Lung (tissue), 12 donors: Measurements from ENCODE around the gene KDM4C. TPM values are rescaled to one million over a fixed set of nuclear protein-coding genes. Genes with fewer than 3 reads are reported as not detected.
A peak's percentile ranks its signal among the peaks of the same experiment; 100 is the strongest.

ENCODE experiments used
- ATAC-seq: fragments of 200-7000 bp; cut with Tn5 transposase; one replicate; pipeline ENCODE4 v1.9.1; 2020; ENCODE audit warnings: moderate number of reproducible peaks; ENCODE audit not compliant: insufficient read depth, low FRiP score
- DNase-seq, 3 donors: peaks; one replicate each; pipeline ENCODE4 v3.0.0-alpha.2; 2013 to 2017
- H3K27ac ChIP-seq, 2 donors: one replicate each; pipeline ENCODE4 v1.5.1; 2013; ENCODE audit warnings: mild to moderate bottlenecking in 2 of 2, moderate library complexity in 2 of 2, control low read depth in 1 of 2, inconsistent platforms in 1 of 2, low read depth in 1 of 2, low read length in 1 of 2
- H3K27me3 ChIP-seq, 3 donors: one replicate each; pipeline ENCODE4 v1.5.1; 2013; ENCODE audit warnings: low read length in 2 of 3; ENCODE audit not compliant: control insufficient read depth in 3 of 3, insufficient read depth in 3 of 3
- H3K36me3 ChIP-seq, 4 donors: one replicate each; pipeline ENCODE4 v1.5.1; 2013; ENCODE audit warnings: low read length in 4 of 4, mild to moderate bottlenecking in 1 of 4, moderate library complexity in 1 of 4; ENCODE audit not compliant: control insufficient read depth in 4 of 4, insufficient read depth in 4 of 4
- H3K4me1 ChIP-seq, 5 donors: one replicate each; pipeline ENCODE4 v1.5.1; 2013; ENCODE audit warnings: low read length in 5 of 5, mild to moderate bottlenecking in 2 of 5, moderate library complexity in 1 of 5; ENCODE audit not compliant: control insufficient read depth in 5 of 5, insufficient read depth in 5 of 5
- H3K4me3 ChIP-seq: one replicate; pipeline ENCODE4 v1.5.1; 2013; ENCODE audit warnings: mild to moderate bottlenecking, control low read depth, moderate library complexity
- H3K9ac ChIP-seq, 2 donors: one replicate each; pipeline ENCODE4 v1.5.1; 2013; ENCODE audit warnings: low read length in 2 of 2, control low read depth in 1 of 2; ENCODE audit not compliant: insufficient read depth in 1 of 2
- H3K9me3 ChIP-seq, 4 donors: one replicate each; pipeline ENCODE4 v1.5.1; 2013; ENCODE audit warnings: low read length in 3 of 4, mild to moderate bottlenecking in 1 of 4, moderate library complexity in 1 of 4; ENCODE audit not compliant: control insufficient read depth in 4 of 4, insufficient read depth in 3 of 4
- WGBS, 2 donors: extraction: QIAGEN DNeasy Blood & Tissue Kit; methylation state at CpG; one replicate each; pipeline ENCODE4 v1.1.7; 2013; 5-methylcytosine and 5-hydroxymethylcytosine counted together
- polyA plus RNA-seq, 2 donors: library from polyadenylated mRNA; stranded (reverse); fragments of 200-250 nt; gene quantifications; one replicate each; pipeline ENCODE4 v1.2.1, GENCODE V29; 2013
- total RNA-seq, 2 donors: library from RNA; depleted of rRNA in 1 of 2; stranded (reverse); fragments of >200 nt in 1 of 2; gene quantifications; one replicate each; pipeline ENCODE4 v1.2.1, GENCODE V29; 2014 to 2021
- TF ChIP-seq, protein P1 (sequence below): IDR thresholded peaks from 2 replicates; pipeline ENCODE4 v1.5.1; 2012; ENCODE audit warnings: mild to moderate bottlenecking; ENCODE audit errors: control extremely low read depth, extremely low read depth
- donor health status: control.
- donor health status: control.
- donor health status: Bipolar disorder and iron deficiency.
- donor health status: healthy.
- donor health status: DM: yes; HTN: yes; CAD: no.

KDM4C gene
- total and polyA plus RNA-seq, 4 donors, result 7.1 to 78.5 (median 25.0) TPM

DNA sequence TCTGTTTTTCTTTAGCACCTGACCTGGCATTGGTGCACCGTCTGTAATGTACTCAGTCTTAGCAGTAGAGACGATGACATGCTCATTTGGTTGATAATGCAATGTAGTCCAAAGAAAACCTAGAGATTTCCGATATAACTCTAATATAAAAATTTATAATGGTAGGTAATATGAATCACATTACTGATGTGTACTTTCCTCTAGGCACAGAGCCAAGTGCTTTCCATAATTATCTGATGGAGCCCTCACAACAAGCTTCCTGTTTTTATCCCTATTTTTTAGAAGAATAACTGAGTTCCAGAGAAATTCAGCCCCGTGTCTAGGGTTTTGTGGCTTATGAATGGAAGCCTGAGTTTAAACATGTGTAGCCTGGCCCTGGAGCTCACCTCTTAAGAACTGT, 53.7 kb downstream of the KDM4C start:
- no peaks in the 10 kb centered on the region for H3K27me3 ChIP-seq
- DNase-seq (peak in 1 of 3 donors; percentile 15), ATAC-seq (no peak)
- H3K9ac ChIP-seq, result no peak overlapping the region
- H3K9me3 ChIP-seq, result no peaks in the 10 kb centered on the region
- TF ChIP-seq, protein P1, sequence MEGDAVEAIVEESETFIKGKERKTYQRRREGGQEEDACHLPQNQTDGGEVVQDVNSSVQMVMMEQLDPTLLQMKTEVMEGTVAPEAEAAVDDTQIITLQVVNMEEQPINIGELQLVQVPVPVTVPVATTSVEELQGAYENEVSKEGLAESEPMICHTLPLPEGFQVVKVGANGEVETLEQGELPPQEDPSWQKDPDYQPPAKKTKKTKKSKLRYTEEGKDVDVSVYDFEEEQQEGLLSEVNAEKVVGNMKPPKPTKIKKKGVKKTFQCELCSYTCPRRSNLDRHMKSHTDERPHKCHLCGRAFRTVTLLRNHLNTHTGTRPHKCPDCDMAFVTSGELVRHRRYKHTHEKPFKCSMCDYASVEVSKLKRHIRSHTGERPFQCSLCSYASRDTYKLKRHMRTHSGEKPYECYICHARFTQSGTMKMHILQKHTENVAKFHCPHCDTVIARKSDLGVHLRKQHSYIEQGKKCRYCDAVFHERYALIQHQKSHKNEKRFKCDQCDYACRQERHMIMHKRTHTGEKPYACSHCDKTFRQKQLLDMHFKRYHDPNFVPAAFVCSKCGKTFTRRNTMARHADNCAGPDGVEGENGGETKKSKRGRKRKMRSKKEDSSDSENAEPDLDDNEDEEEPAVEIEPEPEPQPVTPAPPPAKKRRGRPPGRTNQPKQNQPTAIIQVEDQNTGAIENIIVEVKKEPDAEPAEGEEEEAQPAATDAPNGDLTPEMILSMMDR, result no peak
- peaks cover 0 to 3% (median 0%) of the 10 kb centered on the region in 4 donors for H3K36me3 ChIP-seq
- H3K4me1 ChIP-seq, result peaks cover 0 to 6% (median 0%) of the 10 kb centered on the region in 5 donors
- H3K27ac ChIP-seq, result no peak overlapping the region
- H3K4me3 ChIP-seq, result no peak overlapping the region
- WGBS, 2 donors, result 86 to 93% methylated on average over 4 of the region's 4 CpGs

DNA sequence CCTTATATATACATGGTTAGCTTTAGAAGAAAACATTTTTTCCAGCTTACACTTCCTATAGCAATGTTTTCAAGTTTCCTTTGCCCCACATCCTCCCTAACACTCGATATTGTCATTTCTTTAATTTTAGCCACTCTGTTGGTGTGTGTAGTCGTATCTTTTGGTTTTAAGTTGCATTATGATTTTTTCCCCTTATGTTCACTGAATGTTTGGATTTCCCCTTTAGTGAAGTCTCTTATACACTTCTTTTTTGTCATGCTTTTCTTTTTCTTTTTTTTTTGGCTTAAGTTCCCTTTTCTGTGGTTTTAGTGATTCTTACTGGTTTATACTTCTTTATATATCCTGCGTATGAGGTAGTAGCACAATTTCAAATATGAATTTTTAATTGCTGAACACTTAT, 58.8 kb downstream of the KDM4C start:
- Histone ChIP-seq H3K27ac (no peak overlapping the region), H3K9ac (no peak overlapping the region), H3K4me1 (peaks cover 0 to under 1% (median 0%) of the 10 kb centered on the region in 5 donors), H3K4me3 (no peak overlapping the region), H3K27me3 (no peaks in the 10 kb centered on the region), H3K9me3 (no peaks in the 10 kb centered on the region), H3K36me3 (peaks cover 0 to 3% (median 0%) of the 10 kb centered on the region in 4 donors)
- ATAC-seq (no peak), DNase-seq (no peak)
- TF ChIP-seq, protein P1, result no peak
- WGBS, 2 donors, result 57 to 86% methylated on average over 3 of the region's 3 CpGs

DNA sequence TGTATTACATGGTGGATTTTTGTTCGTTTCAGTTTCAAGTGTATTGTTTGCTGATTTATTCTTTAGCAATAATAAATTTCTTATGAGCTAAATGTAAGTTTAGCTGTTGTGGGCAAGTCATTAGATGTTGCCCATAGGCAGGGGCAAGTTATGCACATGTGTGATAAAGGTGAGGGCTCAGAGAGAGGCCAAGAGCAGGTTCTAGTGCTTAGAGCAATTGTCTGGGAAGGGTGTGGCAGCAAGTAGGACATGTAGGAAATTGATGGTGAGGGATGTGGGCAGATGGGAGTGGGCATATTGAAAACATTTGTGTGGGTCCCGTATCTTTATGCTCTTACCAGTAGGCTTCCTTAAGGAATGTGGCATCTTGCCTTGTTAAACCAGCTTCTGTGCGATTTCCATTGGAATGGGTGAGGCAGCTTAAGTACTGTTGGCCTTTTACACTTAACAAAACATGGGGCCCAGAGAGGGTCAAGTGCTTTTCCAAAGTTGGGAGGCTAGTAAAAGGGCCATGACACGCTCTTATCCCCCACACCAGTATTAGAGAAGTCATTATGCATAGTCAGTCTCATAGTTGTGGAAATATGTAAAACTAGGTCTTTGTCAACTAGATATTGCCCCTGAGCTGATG, 60.6 kb downstream of the KDM4C start:
- peaks cover 0 to 3% (median 0%) of the 10 kb centered on the region in 4 donors for H3K36me3 ChIP-seq
- TF ChIP-seq, protein P1, result no peak
- no peak overlapping the region for H3K27ac ChIP-seq
- no peaks in the 10 kb centered on the region for H3K27me3 ChIP-seq
- H3K9me3 ChIP-seq, result no peaks in the 10 kb centered on the region
- no peak overlapping the region for H3K9ac ChIP-seq
- no peaks in the 10 kb centered on the region for H3K4me1 ChIP-seq
- ATAC-seq (no peak), DNase-seq (no peak)
- H3K4me3 ChIP-seq, result no peak overlapping the region
- 79 to 91% methylated on average over 4 of the region's 4 CpGs for WGBS, 2 donors

DNA sequence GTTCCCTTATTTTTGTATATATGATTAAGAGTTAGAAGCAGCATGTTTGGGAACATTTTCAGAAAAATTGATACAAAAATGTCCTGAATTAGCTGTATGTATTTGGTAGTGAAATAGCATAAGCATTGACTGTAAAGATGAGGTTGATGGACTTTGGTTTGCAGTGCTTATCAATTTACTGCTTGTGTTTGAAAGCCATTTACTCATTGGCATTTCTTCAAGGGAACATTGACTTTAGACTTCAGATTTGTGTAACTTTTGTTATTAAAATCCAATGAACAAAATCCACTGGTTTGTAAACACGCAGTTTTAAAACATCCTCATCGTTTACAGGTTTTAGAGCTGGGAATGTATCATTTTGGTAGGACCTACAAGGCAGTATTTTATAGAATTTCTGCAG, 61.3 kb downstream of the KDM4C start:
- Histone ChIP-seq H3K9me3 (no peaks in the 10 kb centered on the region), H3K27ac (no peak overlapping the region), H3K4me1 (no peaks in the 10 kb centered on the region), H3K4me3 (no peak overlapping the region), H3K27me3 (no peaks in the 10 kb centered on the region), H3K9ac (no peak overlapping the region), H3K36me3 (peaks cover 0 to 6% (median under 1%) of the 10 kb centered on the region in 4 donors)
- ATAC-seq (no peak), DNase-seq (no peak)
- WGBS, 2 donors, result 93 to 97% methylated on average over 2 of the region's 2 CpGs
- TF ChIP-seq, protein P1, result no peak
